Body of pancreas (tissue), 4 donors: ENCODE measurements around the gene DAPK1. TPM values are rescaled to one million over a fixed set of nuclear protein-coding genes. Genes with fewer than 3 reads are reported as not detected.

ENCODE experiments used
- ATAC-seq: fragments of 150-250 bp; one replicate; pipeline ENCODE4 v1.9.1; 2016
- DNase-seq, 4 donors: peaks; one replicate each; pipeline ENCODE4 v3.0.0-alpha.2; 2019
- H3K27ac ChIP-seq, 4 donors: fragments of 200-600 bp; sonication (generic); 1 replicate in 3 of 4; 2 replicates in 1 of 4; pipeline versions ENCODE4 v1.5.1 to v1.6.1; 2016 to 2019; ENCODE audit warnings: mild to moderate bottlenecking in 1 of 4, mixed read lengths in 1 of 4, moderate library complexity in 1 of 4
- H3K27me3 ChIP-seq, 2 donors: fragments of 200-600 bp; sonication (generic); one replicate each; pipeline ENCODE4 v1.6.0; 2016; ENCODE audit warnings: mild to moderate bottlenecking in 1 of 2
- H3K36me3 ChIP-seq, 2 donors: fragments of 200-600 bp; sonication (generic); replicated peaks in 1 of 2; 2 replicates each; pipeline ENCODE4 v1.5.1; 2016; ENCODE audit warnings: low read depth in 2 of 2; ENCODE audit not compliant: insufficient read depth in 1 of 2
- H3K4me1 ChIP-seq: fragments of 200-600 bp; sonication (generic); one replicate; pipeline ENCODE4 v1.6.0; 2016
- H3K4me3 ChIP-seq, 2 donors: fragments of 200-600 bp; sonication (generic); 1 replicate in 1 of 2; 2 replicates in 1 of 2; pipeline ENCODE4 v1.5.1; 2016 to 2019
- H3K9me3 ChIP-seq, 3 donors: fragments of 200-600 bp; sonication (generic); 1 replicate in 2 of 3; 2 replicates in 1 of 3; pipeline ENCODE4 v1.5.1; 2016
- CTCF ChIP-seq, 7 experiments: fragments of 450-650 bp in 4 of 7; fragments of 200-600 bp in 3 of 7; sonication (generic) in 3 of 7; IDR thresholded peaks; one replicate each; pipeline ENCODE4 v1.5.1; 2016 to 2019; ENCODE audit warnings: antibody characterized with exemption in 7 of 7
- POLR2A ChIP-seq, 3 donors: fragments of 450-650 bp; IDR thresholded peaks; one replicate each; pipeline ENCODE4 v1.6.1; 2016; ENCODE audit warnings: antibody characterized with exemption in 3 of 3, mild to moderate bottlenecking in 2 of 3
- WGBS, 2 donors: methylation state at CpG; one replicate each; pipeline ENCODE4 v1.1.5; 2017; 5-methylcytosine and 5-hydroxymethylcytosine counted together
- intact Hi-C: fragments of 100-400 bp; cut with DNase I; formaldehyde crosslinking; loops from one replicate; pipeline ENCODE4 v1.15.1; 2023
- total RNA-seq, 2 donors: library from RNA; depleted of rRNA; stranded (reverse); fragments of >200 nt; gene quantifications; one replicate each; pipeline ENCODE4 v1.1.0, GENCODE V29; 2016

DAPK1 gene
- total RNA-seq, 2 donors from 2014 or later: 79.6 to 152 TPM

- Histone ChIP-seq H3K4me3 (no peak overlapping the region), H3K27ac (no peak overlapping the region), H3K36me3 (no peaks in the 10 kb centered on the region), H3K27me3 (no peaks in the 10 kb centered on the region), H3K4me1 (peaks cover 8% of the 10 kb centered on the region), H3K9me3 (no peaks in the 10 kb centered on the region)
- no peak for DNase-seq
- ATAC-seq: no peak
- WGBS, 2 donors: 62 to 67% methylated on average over 3 of the region's 3 CpGs
- TF ChIP-seq POLR2A (IDR thresholded peaks at IDR 0.05): no peak
- no peak for TF ChIP-seq CTCF (IDR thresholded peaks at IDR 0.05)
- intact Hi-C loops: loop anchor here (5.0 kb wide), 1 partner anchor 149 kb away; no protein-coding TSS in a partner anchor
Observed at GRCh38 chr9:87491523-87491922, 6.1 kb upstream of the DAPK1 start.

DNA sequence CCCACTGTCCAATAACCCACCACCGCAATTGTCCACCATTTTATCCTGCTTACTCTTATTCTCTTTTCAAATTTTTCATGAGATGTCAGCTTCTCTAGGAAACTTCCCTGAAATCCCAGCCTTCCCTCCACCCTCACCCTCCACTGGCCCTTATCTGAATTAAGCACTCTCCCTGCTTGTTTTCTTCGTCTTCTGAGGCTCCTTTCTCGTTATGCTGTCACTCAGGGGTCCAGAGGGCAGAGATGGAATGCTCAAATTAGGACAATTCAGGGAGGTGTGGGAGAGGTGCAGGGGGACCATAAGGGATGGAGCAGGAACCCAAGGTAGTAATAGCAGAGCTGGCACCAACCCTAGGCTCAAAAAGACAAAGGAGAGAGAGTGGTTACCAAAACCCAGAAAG, 5.0 kb upstream of the DAPK1 start:
- Histone ChIP-seq H3K27me3 (no peaks in the 10 kb centered on the region), H3K4me3 (no peak overlapping the region), H3K27ac (no peak overlapping the region), H3K4me1 (peaks cover 12% of the 10 kb centered on the region), H3K9me3 (no peaks in the 10 kb centered on the region), H3K36me3 (no peaks in the 10 kb centered on the region)
- ATAC-seq (no peak), DNase-seq (no peak)
- WGBS, 2 donors: 41 to 60% methylated on average over 3 of the region's 3 CpGs
- intact Hi-C loops: loop anchor here (5.0 kb wide), 1 partner anchor 150 kb away; no protein-coding TSS in a partner anchor
- TF ChIP-seq POLR2A (IDR thresholded peaks at IDR 0.05): no peak
- no peak for TF ChIP-seq CTCF (IDR thresholded peaks at IDR 0.05)

DNA sequence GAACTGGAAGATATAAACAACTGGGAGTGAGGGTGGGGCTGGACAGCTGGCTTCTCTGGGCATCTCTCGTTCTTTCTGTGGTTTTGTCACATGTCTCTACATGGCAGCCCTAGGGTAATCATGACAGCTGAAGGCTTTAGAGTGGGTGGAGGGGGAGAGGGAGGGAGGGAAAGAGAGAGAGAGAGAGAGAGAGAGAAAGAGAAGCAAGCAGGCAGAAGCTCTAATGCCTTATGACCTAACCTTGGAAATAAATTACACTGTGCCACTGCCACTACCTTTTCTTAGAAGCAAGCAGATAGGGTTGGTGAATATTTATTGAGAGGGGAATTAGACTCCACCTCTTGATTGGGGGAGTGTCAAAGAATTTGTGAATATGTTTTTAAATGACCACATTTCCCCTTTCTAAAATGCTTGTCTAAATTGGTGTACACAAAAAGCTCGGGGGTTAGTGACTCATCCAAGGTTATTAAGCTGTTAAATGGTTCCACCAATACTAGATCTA, 2.6 kb upstream of the DAPK1 start:
- H3K27me3 ChIP-seq: no peaks in the 10 kb centered on the region
- H3K4me1 ChIP-seq: peaks cover 24% of the 10 kb centered on the region
- DNase-seq (no peak), ATAC-seq (no peak)
- no peaks in the 10 kb centered on the region for H3K36me3 ChIP-seq
- intact Hi-C loops: loop anchor here (5.0 kb wide), 1 partner anchor 153 kb away; no protein-coding TSS in a partner anchor
- TF ChIP-seq CTCF (IDR thresholded peaks at IDR 0.05): no peak
- TF ChIP-seq POLR2A (IDR thresholded peaks at IDR 0.05): no peak
- H3K9me3 ChIP-seq: no peaks in the 10 kb centered on the region
- 9 to 17% methylated on average over 2 of the region's 2 CpGs for WGBS, 2 donors
- peak overlapping the region in 2 of 4 donors; percentile 26 to 62 for H3K27ac ChIP-seq
- no peak overlapping the region for H3K4me3 ChIP-seq

GRCh38 chr9:87497080-87497603, 525 bp upstream of the DAPK1 start:
- TF ChIP-seq POLR2A (IDR thresholded peaks at IDR 0.05) (no peak), CTCF (IDR thresholded peaks at IDR 0.05) (no peak)
- H3K9me3 ChIP-seq: no peaks in the 10 kb centered on the region
- peak overlapping the region in 1 of 2 donors; percentile 85 for H3K4me3 ChIP-seq
- H3K4me1 ChIP-seq: peaks cover 41% of the 10 kb centered on the region
- H3K27ac ChIP-seq: peak overlapping the region; percentile 76 to 95 (median 91)
- peak; percentile 1 for ATAC-seq
- 10% methylated on average over 14 to 15 of the region's 15 CpGs for WGBS, 2 donors
- intact Hi-C loops: no loop called here
- H3K27me3 ChIP-seq: no peaks in the 10 kb centered on the region
- no peaks in the 10 kb centered on the region for H3K36me3 ChIP-seq
- no peak for DNase-seq
